Peyer's patch (tissue), 4 donors: ENCODE measurements around the gene CLN6. TPM values are rescaled to one million over a fixed set of nuclear protein-coding genes. Genes with fewer than 3 reads are reported as not detected.

Experiments
- DNase-seq, 3 donors: peaks; one replicate each; pipeline ENCODE4 v3.0.0-alpha.2; 2017 to 2019
- H3K27ac ChIP-seq, 4 donors: fragments of 200-600 bp; sonication (generic); one replicate each; pipeline ENCODE4 v1.5.1; 2016 to 2019
- H3K27me3 ChIP-seq, 2 donors: fragments of 200-600 bp; sonication (generic); one replicate each; pipeline ENCODE4 v1.5.1; 2019
- H3K36me3 ChIP-seq, 3 donors: fragments of 200-600 bp; sonication (generic); one replicate each; pipeline ENCODE4 v1.5.1; 2016 to 2019
- H3K4me1 ChIP-seq, 4 donors: fragments of 200-600 bp; sonication (generic); one replicate each; pipeline ENCODE4 v1.5.1; 2016 to 2019
- H3K4me3 ChIP-seq, 4 donors: fragments of 200-600 bp; sonication (generic); 1 replicate in 3 of 4; 2 replicates in 1 of 4; pipeline ENCODE4 v1.5.1; 2016 to 2019; ENCODE audit warnings: mild to moderate bottlenecking in 1 of 4
- H3K9me3 ChIP-seq, 4 donors: fragments of 200-600 bp; sonication (generic); one replicate each; pipeline ENCODE4 v1.5.1; 2016 to 2019; ENCODE audit warnings: mild to moderate bottlenecking in 1 of 4
- CTCF ChIP-seq, 6 experiments: fragments of 450-650 bp in 4 of 6; fragments of 200-600 bp in 2 of 6; sonication (generic) in 1 of 6; IDR thresholded peaks; one replicate each; pipeline ENCODE4 v1.5.1; 2017 to 2019; ENCODE audit warnings: antibody characterized with exemption in 6 of 6, mild to moderate bottlenecking in 3 of 6, moderate library complexity in 1 of 6
- POLR2A ChIP-seq, 2 donors: fragments of 450-650 bp; IDR thresholded peaks; one replicate each; pipeline ENCODE4 v1.5.1; 2017; ENCODE audit warnings: antibody characterized with exemption in 2 of 2, mild to moderate bottlenecking in 2 of 2, moderate library complexity in 2 of 2
- total RNA-seq, 4 donors: library from RNA; depleted of rRNA; stranded (reverse); fragments of >200 nt; gene quantifications; one replicate each; pipeline ENCODE4 v1.1.0, GENCODE V29; 2016

The CLN6 gene
- total RNA-seq, 4 donors from 2014 or later: 19.0 to 38.0 (median 23.0) TPM

- DNase-seq: no peak
- no peaks in the 10 kb centered on the region for H3K27me3 ChIP-seq
Measured at GRCh38 chr15:68163191-68163590, 66.3 kb downstream of the CLN6 start.

GRCh38 chr15:68158046-68158628 is 71.4 kb downstream of the CLN6 start:
- H3K27ac ChIP-seq: no peak overlapping the region
- peaks cover 0 to 4% (median 0%) of the 10 kb centered on the region in 4 donors for H3K4me1 ChIP-seq
- no peak for DNase-seq
- peaks cover 0 to 57% (median 0%) of the 10 kb centered on the region in 3 donors for H3K36me3 ChIP-seq
- no peaks in the 10 kb centered on the region for H3K27me3 ChIP-seq
- H3K4me3 ChIP-seq: no peak overlapping the region
- no peaks in the 10 kb centered on the region for H3K9me3 ChIP-seq
- TF ChIP-seq POLR2A (IDR thresholded peaks at IDR 0.05) (no peak), CTCF (IDR thresholded peaks at IDR 0.05) (no peak)

More at GRCh38 chr15:68163191-68163590, 66.3 kb downstream of the CLN6 start:
- TF ChIP-seq POLR2A (IDR thresholded peaks at IDR 0.05) (no peak), CTCF (IDR thresholded peaks at IDR 0.05) (no peak)
- Histone ChIP-seq H3K4me3 (no peak overlapping the region), H3K9me3 (no peaks in the 10 kb centered on the region), H3K4me1 (no peaks in the 10 kb centered on the region), H3K27ac (no peak overlapping the region), H3K36me3 (peaks cover 0 to 61% (median 0%) of the 10 kb centered on the region in 3 donors)

- Histone ChIP-seq H3K4me1 (peaks cover 0 to 4% (median 0%) of the 10 kb centered on the region in 4 donors), H3K4me3 (no peak overlapping the region), H3K9me3 (no peaks in the 10 kb centered on the region), H3K36me3 (peaks cover 0 to 50% (median 0%) of the 10 kb centered on the region in 3 donors), H3K27ac (no peak overlapping the region), H3K27me3 (no peaks in the 10 kb centered on the region)
- TF ChIP-seq CTCF (IDR thresholded peaks at IDR 0.05) (no peak), POLR2A (IDR thresholded peaks at IDR 0.05) (no peak)
- DNase-seq: no peak
Measured at GRCh38 chr15:68157074-68157473, 72.5 kb downstream of the CLN6 start.

Other genes starting within 250 kb of the CLN6 start
- 10 to 100 TPM; 71.1 to 95.7 (median 81.0) TPM for gene PIAS1, start 175.4 kb downstream of the CLN6 start, total RNA-seq
- 100 to 1,000 TPM in 3 of 4 donors, 10 to 100 TPM in 1; 57.8 to 153 (median 126) TPM for gene CALML4, start 24.4 kb downstream of the CLN6 start, total RNA-seq
- gene FEM1B, start 48.0 kb upstream of the CLN6 start, total RNA-seq: 10 to 100 TPM; 28.1 to 48.2 (median 43.0) TPM
- 10 to 100 TPM in 1 of 4 donors, 1 to 10 TPM in 2, under 1 TPM in 1; 0.88 to 24.8 (median 2.6) TPM for gene ITGA11, start 202.4 kb upstream of the CLN6 start, total RNA-seq